ENCODE data around the gene DDX51. TPM values are rescaled to one million over a fixed set of nuclear protein-coding genes. Genes with fewer than 3 reads are reported as not detected.

Gene DDX51
- total and polyA plus RNA-seq, 2 experiments from 2014 or later = 12.4 to 18.3 TPM

DNA sequence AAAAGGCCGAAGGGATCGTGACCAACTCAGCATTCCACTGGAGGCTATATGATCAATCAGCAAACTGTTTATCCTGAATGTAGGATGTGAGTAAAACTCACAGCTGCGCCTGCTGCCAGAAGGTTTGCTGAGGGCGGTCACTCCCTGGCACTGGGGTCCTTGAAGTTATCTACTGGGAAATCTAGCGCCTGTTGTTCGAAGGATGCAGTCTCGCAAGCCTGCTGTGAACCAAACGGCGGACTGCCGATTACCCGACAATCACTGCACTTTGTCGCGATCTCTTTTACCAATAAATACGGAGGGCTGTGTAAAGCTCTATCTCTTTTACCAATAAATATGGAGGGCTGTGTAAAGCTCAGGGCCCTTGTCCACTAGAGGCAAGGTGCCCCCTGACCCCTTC, 12.9 kb downstream of the DDX51 start:
- H3K79me2 ChIP-seq (replicated peaks; ENCODE audit: insufficient read depth) = no peaks in the 10 kb centered on the region
- no peaks in the 10 kb centered on the region; the same call in 2 of the 3 replicates for H3K4me1 Mint-ChIP-seq
- peaks cover 58% of the 10 kb centered on the region for H3K36me3 Mint-ChIP-seq (ENCODE audit: low read depth)
- H4K20me1 ChIP-seq (replicated peaks; ENCODE audit: insufficient read depth) = no peaks in the 10 kb centered on the region; the same call in 1 of the 2 replicates
- H3K36me3 ChIP-seq (ENCODE audit: insufficient read depth) = peaks cover 25% of the 10 kb centered on the region; the same call in 1 of the 2 replicates
- H3K4me2 ChIP-seq = no peak overlapping the region
- no peak overlapping the region for H3K4me3 Mint-ChIP-seq
- peaks cover 29% of the 10 kb centered on the region for H3K27me3 Mint-ChIP-seq (ENCODE audit: insufficient read depth, low read depth, poor library complexity)
- H3K9me2 ChIP-seq (ENCODE audit: insufficient read depth) = no peaks in the 10 kb centered on the region
- no peak for DNase-seq (ENCODE audit: low spot score)
- H3K27ac ChIP-seq (ENCODE audit: low read depth) = no peak overlapping the region
- H3K27ac Mint-ChIP-seq = no peak overlapping the region
- TF ChIP-seq, protein P1, sequence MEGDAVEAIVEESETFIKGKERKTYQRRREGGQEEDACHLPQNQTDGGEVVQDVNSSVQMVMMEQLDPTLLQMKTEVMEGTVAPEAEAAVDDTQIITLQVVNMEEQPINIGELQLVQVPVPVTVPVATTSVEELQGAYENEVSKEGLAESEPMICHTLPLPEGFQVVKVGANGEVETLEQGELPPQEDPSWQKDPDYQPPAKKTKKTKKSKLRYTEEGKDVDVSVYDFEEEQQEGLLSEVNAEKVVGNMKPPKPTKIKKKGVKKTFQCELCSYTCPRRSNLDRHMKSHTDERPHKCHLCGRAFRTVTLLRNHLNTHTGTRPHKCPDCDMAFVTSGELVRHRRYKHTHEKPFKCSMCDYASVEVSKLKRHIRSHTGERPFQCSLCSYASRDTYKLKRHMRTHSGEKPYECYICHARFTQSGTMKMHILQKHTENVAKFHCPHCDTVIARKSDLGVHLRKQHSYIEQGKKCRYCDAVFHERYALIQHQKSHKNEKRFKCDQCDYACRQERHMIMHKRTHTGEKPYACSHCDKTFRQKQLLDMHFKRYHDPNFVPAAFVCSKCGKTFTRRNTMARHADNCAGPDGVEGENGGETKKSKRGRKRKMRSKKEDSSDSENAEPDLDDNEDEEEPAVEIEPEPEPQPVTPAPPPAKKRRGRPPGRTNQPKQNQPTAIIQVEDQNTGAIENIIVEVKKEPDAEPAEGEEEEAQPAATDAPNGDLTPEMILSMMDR (conservative IDR thresholded peaks at IDR 0.05; ENCODE audit: low read depth in 2 of 2) = no peak
- TF ChIP-seq REST (IDR thresholded peaks at IDR 0.05; ENCODE audit: unreplicated experiment) = no peak
- no peak for TF ChIP-seq STAT1 (IDR thresholded peaks at IDR 0.05; ENCODE audit: unreplicated experiment)
- TF ChIP-seq, protein P2, sequence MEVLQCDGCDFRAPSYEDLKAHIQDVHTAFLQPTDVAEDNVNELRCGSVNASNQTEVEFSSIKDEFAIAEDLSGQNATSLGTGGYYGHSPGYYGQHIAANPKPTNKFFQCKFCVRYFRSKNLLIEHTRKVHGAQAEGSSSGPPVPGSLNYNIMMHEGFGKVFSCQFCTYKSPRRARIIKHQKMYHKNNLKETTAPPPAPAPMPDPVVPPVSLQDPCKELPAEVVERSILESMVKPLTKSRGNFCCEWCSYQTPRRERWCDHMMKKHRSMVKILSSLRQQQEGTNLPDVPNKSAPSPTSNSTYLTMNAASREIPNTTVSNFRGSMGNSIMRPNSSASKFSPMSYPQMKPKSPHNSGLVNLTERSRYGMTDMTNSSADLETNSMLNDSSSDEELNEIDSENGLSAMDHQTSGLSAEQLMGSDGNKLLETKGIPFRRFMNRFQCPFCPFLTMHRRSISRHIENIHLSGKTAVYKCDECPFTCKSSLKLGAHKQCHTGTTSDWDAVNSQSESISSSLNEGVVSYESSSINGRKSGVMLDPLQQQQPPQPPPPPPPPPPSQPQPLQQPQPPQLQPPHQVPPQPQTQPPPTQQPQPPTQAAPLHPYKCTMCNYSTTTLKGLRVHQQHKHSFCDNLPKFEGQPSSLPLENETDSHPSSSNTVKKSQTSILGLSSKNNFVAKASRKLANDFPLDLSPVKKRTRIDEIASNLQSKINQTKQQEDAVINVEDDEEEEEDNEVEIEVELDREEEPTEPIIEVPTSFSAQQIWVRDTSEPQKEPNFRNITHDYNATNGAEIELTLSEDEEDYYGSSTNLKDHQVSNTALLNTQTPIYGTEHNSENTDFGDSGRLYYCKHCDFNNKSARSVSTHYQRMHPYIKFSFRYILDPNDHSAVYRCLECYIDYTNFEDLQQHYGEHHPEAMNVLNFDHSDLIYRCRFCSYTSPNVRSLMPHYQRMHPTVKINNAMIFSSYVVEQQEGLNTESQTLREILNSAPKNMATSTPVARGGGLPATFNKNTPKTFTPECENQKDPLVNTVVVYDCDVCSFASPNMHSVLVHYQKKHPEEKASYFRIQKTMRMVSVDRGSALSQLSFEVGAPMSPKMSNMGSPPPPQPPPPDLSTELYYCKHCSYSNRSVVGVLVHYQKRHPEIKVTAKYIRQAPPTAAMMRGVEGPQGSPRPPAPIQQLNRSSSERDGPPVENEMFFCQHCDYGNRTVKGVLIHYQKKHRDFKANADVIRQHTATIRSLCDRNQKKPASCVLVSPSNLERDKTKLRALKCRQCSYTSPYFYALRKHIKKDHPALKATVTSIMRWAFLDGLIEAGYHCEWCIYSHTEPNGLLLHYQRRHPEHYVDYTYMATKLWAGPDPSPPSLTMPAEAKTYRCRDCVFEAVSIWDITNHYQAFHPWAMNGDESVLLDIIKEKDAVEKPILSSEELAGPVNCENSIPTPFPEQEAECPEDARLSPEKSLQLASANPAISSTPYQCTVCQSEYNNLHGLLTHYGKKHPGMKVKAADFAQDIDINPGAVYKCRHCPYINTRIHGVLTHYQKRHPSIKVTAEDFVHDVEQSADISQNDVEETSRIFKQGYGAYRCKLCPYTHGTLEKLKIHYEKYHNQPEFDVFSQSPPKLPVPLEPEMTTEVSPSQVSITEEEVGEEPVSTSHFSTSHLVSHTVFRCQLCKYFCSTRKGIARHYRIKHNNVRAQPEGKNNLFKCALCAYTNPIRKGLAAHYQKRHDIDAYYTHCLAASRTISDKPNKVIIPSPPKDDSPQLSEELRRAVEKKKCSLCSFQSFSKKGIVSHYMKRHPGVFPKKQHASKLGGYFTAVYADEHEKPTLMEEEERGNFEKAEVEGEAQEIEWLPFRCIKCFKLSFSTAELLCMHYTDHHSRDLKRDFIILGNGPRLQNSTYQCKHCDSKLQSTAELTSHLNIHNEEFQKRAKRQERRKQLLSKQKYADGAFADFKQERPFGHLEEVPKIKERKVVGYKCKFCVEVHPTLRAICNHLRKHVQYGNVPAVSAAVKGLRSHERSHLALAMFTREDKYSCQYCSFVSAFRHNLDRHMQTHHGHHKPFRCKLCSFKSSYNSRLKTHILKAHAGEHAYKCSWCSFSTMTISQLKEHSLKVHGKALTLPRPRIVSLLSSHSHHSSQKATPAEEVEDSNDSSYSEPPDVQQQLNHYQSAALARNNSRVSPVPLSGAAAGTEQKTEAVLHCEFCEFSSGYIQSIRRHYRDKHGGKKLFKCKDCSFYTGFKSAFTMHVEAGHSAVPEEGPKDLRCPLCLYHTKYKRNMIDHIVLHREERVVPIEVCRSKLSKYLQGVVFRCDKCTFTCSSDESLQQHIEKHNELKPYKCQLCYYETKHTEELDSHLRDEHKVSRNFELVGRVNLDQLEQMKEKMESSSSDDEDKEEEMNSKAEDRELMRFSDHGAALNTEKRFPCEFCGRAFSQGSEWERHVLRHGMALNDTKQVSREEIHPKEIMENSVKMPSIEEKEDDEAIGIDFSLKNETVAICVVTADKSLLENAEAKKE (CRISPR knock-in tag; IDR thresholded peaks at IDR 0.05) = no peak
- no peak for TF ChIP-seq JUNB (IDR thresholded peaks at IDR 0.05; ENCODE audit: unreplicated experiment)
- TF ChIP-seq EZH2 (IDR thresholded peaks at IDR 0.05; ENCODE audit: low read depth, unreplicated experiment) = no peak
- TF ChIP-seq NANOG (IDR thresholded peaks at IDR 0.05; ENCODE audit: borderline replicate concordance) = no peak
- no peak for TF ChIP-seq POLR2AphosphoS5 (IDR thresholded peaks at IDR 0.05; ENCODE audit: low read depth)
- TF ChIP-seq CREB1 (CRISPR knock-in tag; IDR thresholded peaks at IDR 0.05; ENCODE audit: low read depth) = no peak
- TF ChIP-seq ETS1 (IDR thresholded peaks at IDR 0.05) = no peak
- no peak for TF ChIP-seq EZH2phosphoT487 (IDR thresholded peaks at IDR 0.05; ENCODE audit: unreplicated experiment)
- no peak for TF ChIP-seq ZNF331 (CRISPR knock-in tag; IDR thresholded peaks at IDR 0.05; ENCODE audit: low read depth)
- TF ChIP-seq ZNF114 (CRISPR knock-in tag; IDR thresholded peaks at IDR 0.05) = no peak
- 0 out of 2 replicates have a peak, but pooled peaks cover 3% of the 10 kb centered on the region for H3F3A ChIP-seq (replicated peaks; ENCODE audit: low read depth)
- H3K9me3 Mint-ChIP-seq = peaks cover 57% of the 10 kb centered on the region
- H3K4me3 ChIP-seq = no peak overlapping the region
- no peak overlapping the region for H2AFZ ChIP-seq
- H3K27me3 ChIP-seq (ENCODE audit: insufficient read depth) = no peaks in the 10 kb centered on the region
- no peaks in the 10 kb centered on the region for H3K4me1 ChIP-seq (ENCODE audit: insufficient read depth)
- ATAC-seq = no peak

All from GM23338 (cell line).